K562 (cell line): ENCODE data around the gene ANKMY1. TPM values are rescaled to one million over a fixed set of nuclear protein-coding genes. Genes with fewer than 3 reads are reported as not detected.

Experiments used
- ATAC-seq: fragments of 200-7000 bp; cut with Tn5 transposase; 3 replicates; pipeline ENCODE4 v1.9.1; 2020; ENCODE audit warnings: moderate library complexity
- BruUV-seq: library from RNA; stranded (reverse); fragments of 400-500 nt; replicated peaks from 2 replicates; lab custom pipeline; 2021; lab: Mats Ljungman, UMichigan
- CTCF ChIA-PET: fragments of 300-600 bp; formaldehyde crosslinking; extraction: SDS; loops from one replicate; lab custom pipeline; 2021; ENCODE audit warnings: low intra/inter-chr PET ratio; lab: Yijun Ruan, JAX
- POLR2A ChIA-PET: fragments of 300-600, 350-650 bp; sonication (Branson Sonifier 250); formaldehyde crosslinking; extraction: SDS; loops from one replicate; lab custom pipeline; 2021; ENCODE audit warnings: antibody characterized with exemption, inconsistent platforms; lab: Yijun Ruan, JAX
- DNase-seq, 4 experiments: peaks; one replicate each; pipeline versions ENCODE4 v3.0.0 to v3.0.0-alpha.2; 2011 to 2018; ENCODE audit warnings: low spot score in 3 of 4, mixed read lengths in 3 of 4; ENCODE audit errors: extremely low read depth in 1 of 4
- FAIRE-seq: peaks from 2 replicates; lab custom pipeline; 2011; peaks lifted over from hg19 to GRCh38; lab: Jason Lieb, UNC
- H2AFZ ChIP-seq: 2 replicates; pipeline ENCODE4 v1.6.0; 2011; ENCODE audit warnings: low read depth, low read length, control low read depth, inconsistent platforms
- H3K27ac ChIP-seq: fragments of 200-600 bp; 3 replicates; pipeline ENCODE4 v1.8.0; 2011; ENCODE audit warnings: low read depth, mild to moderate bottlenecking, control low read depth, inconsistent platforms, low read length, moderate library complexity, mixed read lengths; ENCODE audit errors: extremely low read depth
- H3K27me3 ChIP-seq, 2 experiments: fragments of 300-600 bp in 1 of 2; 2 replicates in 1 of 2; 3 replicates in 1 of 2; pipeline versions ENCODE4 v1.6.0 to v1.8.0; 2011; ENCODE audit warnings: inconsistent platforms in 2 of 2, low read length in 2 of 2, mild to moderate bottlenecking in 1 of 2, mixed read lengths in 1 of 2, moderate library complexity in 1 of 2; ENCODE audit not compliant: control insufficient read depth in 2 of 2, insufficient read depth in 2 of 2
- H3K36me3 ChIP-seq: fragments of 300-600 bp; 3 replicates; pipeline ENCODE4 v1.8.0; 2011; ENCODE audit warnings: mild to moderate bottlenecking, low read length, inconsistent platforms; ENCODE audit not compliant: control insufficient read depth, insufficient read depth
- H3K4me1 ChIP-seq, 2 experiments: fragments of 200-600 bp in 1 of 2; replicated peaks in 1 of 2; 2 replicates in 1 of 2; 3 replicates in 1 of 2; pipeline versions ENCODE4 v1.5.1 to v1.8.0; 2011; ENCODE audit warnings: inconsistent platforms in 2 of 2, low read length in 2 of 2, mild to moderate bottlenecking in 1 of 2, mixed read lengths in 1 of 2, moderate library complexity in 1 of 2; ENCODE audit not compliant: control insufficient read depth in 2 of 2, insufficient read depth in 2 of 2
- H3K4me2 ChIP-seq: 2 replicates; pipeline ENCODE4 v1.6.1; 2011; ENCODE audit warnings: low read length, control low read depth, inconsistent platforms, mixed read lengths; ENCODE audit not compliant: insufficient read depth
- H3K4me3 ChIP-seq: fragments of 200-600 bp; sonication (generic), shearing (Covaris generic); 2 replicates; pipeline ENCODE4 v1.5.1; 2016; ENCODE audit warnings: control low read depth, inconsistent platforms
- H3K79me2 ChIP-seq: fragments of 200-600 bp; 3 replicates; pipeline ENCODE4 v1.8.0; 2011; ENCODE audit warnings: low read length, inconsistent platforms; ENCODE audit not compliant: control insufficient read depth, insufficient read depth
- H3K9ac ChIP-seq, 2 experiments: 2 replicates each; pipeline versions ENCODE4 v1.6.0 to v1.6.1; 2011; ENCODE audit warnings: low read depth in 2 of 2, low read length in 2 of 2, control low read depth in 1 of 2, inconsistent platforms in 1 of 2, mild to moderate bottlenecking in 1 of 2, mixed read lengths in 1 of 2; ENCODE audit not compliant: insufficient read depth in 1 of 2
- H3K9me1 ChIP-seq: one replicate; pipeline ENCODE4 v1.6.0; 2011; ENCODE audit warnings: inconsistent platforms, mild to moderate bottlenecking, low read length, moderate library complexity; ENCODE audit not compliant: control insufficient read depth, insufficient read depth
- H3K9me3 ChIP-seq: replicated peaks from 2 replicates; pipeline ENCODE4 v1.5.1; 2011; ENCODE audit warnings: low read depth, low read length, inconsistent platforms; ENCODE audit not compliant: control insufficient read depth, insufficient read depth
- H4K20me1 ChIP-seq: replicated peaks from 2 replicates; pipeline ENCODE4 v1.6.1; 2011; ENCODE audit warnings: low read length, inconsistent platforms, mixed read lengths; ENCODE audit not compliant: control insufficient read depth, insufficient read depth
- CREBBP ChIP-seq: IDR thresholded peaks from one replicate; pipeline ENCODE4 v1.6.1; 2012; ENCODE audit warnings: low read depth, mild to moderate bottlenecking, control low read depth, inconsistent platforms, low read length
- ETV6 ChIP-seq, 3 experiments: fragments of 150-350 bp in 1 of 3; sonication (generic) in 1 of 3; formaldehyde crosslinking in 1 of 3; IDR thresholded peaks; 2 replicates each; pipeline versions ENCODE4 v1.6.1 to v1.8.0; 2014 to 2022; ENCODE audit warnings: borderline replicate concordance in 2 of 3, low read depth in 2 of 3, antibody characterized with exemption in 1 of 3, low read length in 1 of 3, mild to moderate bottlenecking in 1 of 3, missing genetic modification reagents in 1 of 3
- HEY1 ChIP-seq: fragments of 250-450 bp; sonication (Bioruptor Pico); IDR thresholded peaks from 2 replicates; pipeline ENCODE4 v1.5.0; 2020; ENCODE audit warnings: mild to moderate bottlenecking, moderate library complexity, borderline replicate concordance
- MBD2 ChIP-seq: sonication (generic); IDR thresholded peaks from 2 replicates; pipeline ENCODE4 v1.6.1; 2016; ENCODE audit warnings: low read depth, borderline replicate concordance
- MYNN ChIP-seq, 2 experiments: sonication (generic); formaldehyde crosslinking in 1 of 2; IDR thresholded peaks; 2 replicates each; pipeline versions ENCODE4 v1.5.0 to v1.6.1; 2016 to 2020; ENCODE audit warnings: antibody characterized with exemption in 1 of 2, missing genetic modification reagents in 1 of 2
- RBM34 ChIP-seq: fragments of 200-400 bp; formaldehyde crosslinking; IDR thresholded peaks from 2 replicates; pipeline ENCODE4 v1.6.1; 2018; ENCODE audit warnings: low read length, borderline replicate concordance; ENCODE audit not compliant: insufficient read depth
- ZBTB8A ChIP-seq: fragments of 450-650 bp; IDR thresholded peaks from 2 replicates; pipeline ENCODE4 v1.6.1; 2018; ENCODE audit warnings: mild to moderate bottlenecking, moderate library complexity; ENCODE audit not compliant: partially characterized antibody
- WGBS: fragments of 100-300 bp; shearing (Covaris generic); methylation state at CpG from one replicate; pipeline ENCODE4 v1.1.6; 2016; ENCODE audit warnings: low coverage, mixed read lengths; ENCODE audit not compliant: insufficient coverage; ENCODE audit errors: missing lambda C conversion rate; 5-methylcytosine and 5-hydroxymethylcytosine counted together
- in situ Hi-C: fragments of 300-500 bp; cut with MboI; formaldehyde crosslinking; loops from 4 replicates; pipeline ENCODE4 v1.15.0; 2018; ENCODE audit warnings: inconsistent platforms, mixed read lengths
- intact Hi-C: fragments of 100-400 bp; cut with micrococcal nuclease; formaldehyde crosslinking; loops from 2 replicates; pipeline ENCODE4 v1.14.2; 2022
- polyA plus RNA-seq, 8 experiments: library from polyadenylated mRNA; depleted of rRNA in 4 of 8; stranded (reverse) in 5 of 8; unstranded in 3 of 8; fragments of >200 nt; fragmentation: Nextera tagmentation in 2 of 8; fragmentation: Illumina TruSeq in 1 of 8; extraction: Ambion mirVana in 2 of 8; extraction: Trizol in 1 of 8; gene quantifications; 2 replicates each; pipeline versions ENCODE4 v1.2.1 to v1.2.3, GENCODE V29; 2011 to 2014; ENCODE audit warnings: inconsistent platforms in 1 of 8, missing spikeins in 1 of 8
- total RNA-seq, 7 experiments: library from RNA; depleted of rRNA in 6 of 7; stranded (reverse); fragments of >200 nt in 6 of 7; fragmentation: Illumina TruSeq in 2 of 7; extraction: Trizol in 2 of 7; gene quantifications; 2 replicates each; pipeline versions ENCODE4 v1.2.1 to v1.2.3, GENCODE V29; 2011 to 2021; ENCODE audit warnings: low replicate concordance in 1 of 7
- TF ChIP-seq, protein P1 (sequence below): sonication (generic); formaldehyde crosslinking; IDR thresholded peaks from 2 replicates; pipeline ENCODE4 v1.4.0; 2020; ENCODE audit warnings: mild to moderate bottlenecking, missing genetic modification reagents
- TF ChIP-seq, protein P2 (sequence below), 2 experiments: fragments of 450-650 bp; formaldehyde crosslinking in 1 of 2; IDR thresholded peaks; 2 replicates each; pipeline versions ENCODE4 v1.4.0 to v1.6.1; 2014 to 2020; ENCODE audit warnings: mild to moderate bottlenecking in 2 of 2, borderline replicate concordance in 1 of 2, low read depth in 1 of 2

ANKMY1 gene
- total and polyA plus RNA-seq, 9 of the 15 experiments (the other 6 are each of a cell fraction or from before 2014, with no cell fraction given): 0.75 to 15.1 (median 11.7) TPM

GRCh38 chr2:240449764-240450531, 107.8 kb downstream of the ANKMY1 start:
- no peak for FAIRE-seq
- Histone ChIP-seq H4K20me1 (peaks cover 5% of the 10 kb centered on the region), H3K36me3 (no peaks in the 10 kb centered on the region), H3K79me2 (no peaks in the 10 kb centered on the region), H3K4me3 (no peak overlapping the region), H3K27ac (no peak overlapping the region), H3K4me2 (no peak overlapping the region), H3K4me1 (peaks cover 0 to 44% of the 10 kb centered on the region in 2 experiments; a peak in 2 of 5 replicates), H3K9me3 (no peaks in the 10 kb centered on the region), H3K27me3 (peaks cover 0 to 71% of the 10 kb centered on the region in 2 experiments; a peak in 3 of 5 replicates), H3K9me1 (no peaks in the 10 kb centered on the region), H3K9ac (0 out of 4 replicates have a peak overlapping the region, but pooled peaks of 1 of the 2 experiments have one; percentile 17), H2AFZ (no peak overlapping the region)
- no TSS peak for BruUV-seq
- intact Hi-C loops: no loop called here
- CTCF ChIA-PET: no interaction called here
- no peak for DNase-seq
- POLR2A ChIA-PET: interaction anchor here (0.6 kb wide), 1 partner anchor 281 kb away, joined by 3 read pairs; no protein-coding TSS in a partner anchor
- in situ Hi-C loops: no loop called here
- no peak for ATAC-seq
- WGBS: 5% methylated on average over 18 of the region's 22 CpGs
- no peak for TF ChIP-seq MYNN (IDR thresholded peaks at IDR 0.05)
- no peak for TF ChIP-seq MYNN (CRISPR knock-in tag; IDR thresholded peaks at IDR 0.05)
- TF ChIP-seq ZBTB8A: no peak
- TF ChIP-seq CREBBP: no peak
- TF ChIP-seq RBM34: no peak
- TF ChIP-seq, protein P1, sequence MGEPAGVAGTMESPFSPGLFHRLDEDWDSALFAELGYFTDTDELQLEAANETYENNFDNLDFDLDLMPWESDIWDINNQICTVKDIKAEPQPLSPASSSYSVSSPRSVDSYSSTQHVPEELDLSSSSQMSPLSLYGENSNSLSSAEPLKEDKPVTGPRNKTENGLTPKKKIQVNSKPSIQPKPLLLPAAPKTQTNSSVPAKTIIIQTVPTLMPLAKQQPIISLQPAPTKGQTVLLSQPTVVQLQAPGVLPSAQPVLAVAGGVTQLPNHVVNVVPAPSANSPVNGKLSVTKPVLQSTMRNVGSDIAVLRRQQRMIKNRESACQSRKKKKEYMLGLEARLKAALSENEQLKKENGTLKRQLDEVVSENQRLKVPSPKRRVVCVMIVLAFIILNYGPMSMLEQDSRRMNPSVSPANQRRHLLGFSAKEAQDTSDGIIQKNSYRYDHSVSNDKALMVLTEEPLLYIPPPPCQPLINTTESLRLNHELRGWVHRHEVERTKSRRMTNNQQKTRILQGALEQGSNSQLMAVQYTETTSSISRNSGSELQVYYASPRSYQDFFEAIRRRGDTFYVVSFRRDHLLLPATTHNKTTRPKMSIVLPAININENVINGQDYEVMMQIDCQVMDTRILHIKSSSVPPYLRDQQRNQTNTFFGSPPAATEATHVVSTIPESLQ (CRISPR knock-in tag): no peak
- TF ChIP-seq, protein P2, sequence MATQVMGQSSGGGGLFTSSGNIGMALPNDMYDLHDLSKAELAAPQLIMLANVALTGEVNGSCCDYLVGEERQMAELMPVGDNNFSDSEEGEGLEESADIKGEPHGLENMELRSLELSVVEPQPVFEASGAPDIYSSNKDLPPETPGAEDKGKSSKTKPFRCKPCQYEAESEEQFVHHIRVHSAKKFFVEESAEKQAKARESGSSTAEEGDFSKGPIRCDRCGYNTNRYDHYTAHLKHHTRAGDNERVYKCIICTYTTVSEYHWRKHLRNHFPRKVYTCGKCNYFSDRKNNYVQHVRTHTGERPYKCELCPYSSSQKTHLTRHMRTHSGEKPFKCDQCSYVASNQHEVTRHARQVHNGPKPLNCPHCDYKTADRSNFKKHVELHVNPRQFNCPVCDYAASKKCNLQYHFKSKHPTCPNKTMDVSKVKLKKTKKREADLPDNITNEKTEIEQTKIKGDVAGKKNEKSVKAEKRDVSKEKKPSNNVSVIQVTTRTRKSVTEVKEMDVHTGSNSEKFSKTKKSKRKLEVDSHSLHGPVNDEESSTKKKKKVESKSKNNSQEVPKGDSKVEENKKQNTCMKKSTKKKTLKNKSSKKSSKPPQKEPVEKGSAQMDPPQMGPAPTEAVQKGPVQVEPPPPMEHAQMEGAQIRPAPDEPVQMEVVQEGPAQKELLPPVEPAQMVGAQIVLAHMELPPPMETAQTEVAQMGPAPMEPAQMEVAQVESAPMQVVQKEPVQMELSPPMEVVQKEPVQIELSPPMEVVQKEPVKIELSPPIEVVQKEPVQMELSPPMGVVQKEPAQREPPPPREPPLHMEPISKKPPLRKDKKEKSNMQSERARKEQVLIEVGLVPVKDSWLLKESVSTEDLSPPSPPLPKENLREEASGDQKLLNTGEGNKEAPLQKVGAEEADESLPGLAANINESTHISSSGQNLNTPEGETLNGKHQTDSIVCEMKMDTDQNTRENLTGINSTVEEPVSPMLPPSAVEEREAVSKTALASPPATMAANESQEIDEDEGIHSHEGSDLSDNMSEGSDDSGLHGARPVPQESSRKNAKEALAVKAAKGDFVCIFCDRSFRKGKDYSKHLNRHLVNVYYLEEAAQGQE (IDR thresholded peaks at IDR 0.05; ENCODE audit: borderline replicate concordance): no peak
- TF ChIP-seq, protein P2 (CRISPR knock-in tag; IDR thresholded peaks at IDR 0.05; ENCODE audit: low read depth): no peak
- TF ChIP-seq MBD2: no peak
- no peak for TF ChIP-seq ETV6 (IDR thresholded peaks at IDR 0.05; ENCODE audit: borderline replicate concordance in 1 of 2, low read depth in 2 of 2, low read length in 1 of 2)
- TF ChIP-seq ETV6 (CRISPR knock-in tag; IDR thresholded peaks at IDR 0.05; ENCODE audit: borderline replicate concordance): no peak
- TF ChIP-seq HEY1 (CRISPR knock-in tag): no peak
